ENCODE results near the gene CHD2.

Gene CHD2

DNA sequence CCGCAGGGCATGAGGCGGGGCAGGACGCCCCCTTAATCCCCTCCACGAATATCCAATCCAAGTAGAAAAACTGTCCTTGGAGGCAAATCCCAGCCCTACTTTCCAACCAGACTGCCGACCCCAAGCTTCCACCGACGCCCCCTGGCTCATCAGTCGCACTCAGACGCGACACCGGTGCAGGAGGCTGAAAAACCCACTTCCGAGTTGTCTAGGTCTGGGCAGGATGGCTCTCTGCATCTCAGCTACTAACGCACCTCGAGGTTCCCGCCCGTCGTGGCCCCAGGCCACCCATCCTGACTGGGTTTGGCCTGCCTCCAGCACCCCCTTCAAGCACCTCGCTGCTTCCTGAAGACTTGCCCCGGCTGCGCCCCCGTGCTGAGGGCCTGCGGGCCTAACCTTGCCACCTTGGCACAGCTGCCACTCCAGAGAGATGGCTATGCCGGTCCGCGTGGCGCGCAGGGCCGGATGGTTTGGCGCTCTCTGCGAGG lies 173.4 kb downstream of the CHD2 start:
- Histone ChIP-seq H3K9ac (ENCODE audit: low read length) (no peak overlapping the region), H3K4me1 (ENCODE audit: insufficient read depth, low read length, severe bottlenecking) (no peaks in the 10 kb centered on the region), H3K9me3 (ENCODE audit: low read length) (no peaks in the 10 kb centered on the region), H2AFZ (ENCODE audit: low read length) (no peak overlapping the region), H3K9me2 (ENCODE audit: low read depth, low read length) (no peaks in the 10 kb centered on the region), H3K27me3 (ENCODE audit: insufficient read depth, low read length) (no peaks in the 10 kb centered on the region; the same call in 1 of the 2 replicates), H3K27ac (ENCODE audit: low read depth, low read length, poor library complexity, severe bottlenecking) (no peak overlapping the region), H4K20me1 (ENCODE audit: insufficient read depth, low read length) (no peaks in the 10 kb centered on the region), H3K4me2 (ENCODE audit: low read length) (no peak overlapping the region), H3K4me3 (ENCODE audit: low read depth, low read length, poor library complexity, severe bottlenecking) (no peak overlapping the region), H3F3A (ENCODE audit: insufficient read depth, low read length) (no peaks in the 10 kb centered on the region), H3K79me2 (ENCODE audit: insufficient read depth, low read length) (no peaks in the 10 kb centered on the region), H3K36me3 (ENCODE audit: insufficient read depth, low read length) (no peaks in the 10 kb centered on the region)
- TF ChIP-seq, protein P1, sequence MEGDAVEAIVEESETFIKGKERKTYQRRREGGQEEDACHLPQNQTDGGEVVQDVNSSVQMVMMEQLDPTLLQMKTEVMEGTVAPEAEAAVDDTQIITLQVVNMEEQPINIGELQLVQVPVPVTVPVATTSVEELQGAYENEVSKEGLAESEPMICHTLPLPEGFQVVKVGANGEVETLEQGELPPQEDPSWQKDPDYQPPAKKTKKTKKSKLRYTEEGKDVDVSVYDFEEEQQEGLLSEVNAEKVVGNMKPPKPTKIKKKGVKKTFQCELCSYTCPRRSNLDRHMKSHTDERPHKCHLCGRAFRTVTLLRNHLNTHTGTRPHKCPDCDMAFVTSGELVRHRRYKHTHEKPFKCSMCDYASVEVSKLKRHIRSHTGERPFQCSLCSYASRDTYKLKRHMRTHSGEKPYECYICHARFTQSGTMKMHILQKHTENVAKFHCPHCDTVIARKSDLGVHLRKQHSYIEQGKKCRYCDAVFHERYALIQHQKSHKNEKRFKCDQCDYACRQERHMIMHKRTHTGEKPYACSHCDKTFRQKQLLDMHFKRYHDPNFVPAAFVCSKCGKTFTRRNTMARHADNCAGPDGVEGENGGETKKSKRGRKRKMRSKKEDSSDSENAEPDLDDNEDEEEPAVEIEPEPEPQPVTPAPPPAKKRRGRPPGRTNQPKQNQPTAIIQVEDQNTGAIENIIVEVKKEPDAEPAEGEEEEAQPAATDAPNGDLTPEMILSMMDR (IDR thresholded peaks at IDR 0.05; ENCODE audit: low read length), result no peak
- TF ChIP-seq EZH2 (IDR thresholded peaks at IDR 0.05; ENCODE audit: borderline replicate concordance, low read length), result no peak

DNA sequence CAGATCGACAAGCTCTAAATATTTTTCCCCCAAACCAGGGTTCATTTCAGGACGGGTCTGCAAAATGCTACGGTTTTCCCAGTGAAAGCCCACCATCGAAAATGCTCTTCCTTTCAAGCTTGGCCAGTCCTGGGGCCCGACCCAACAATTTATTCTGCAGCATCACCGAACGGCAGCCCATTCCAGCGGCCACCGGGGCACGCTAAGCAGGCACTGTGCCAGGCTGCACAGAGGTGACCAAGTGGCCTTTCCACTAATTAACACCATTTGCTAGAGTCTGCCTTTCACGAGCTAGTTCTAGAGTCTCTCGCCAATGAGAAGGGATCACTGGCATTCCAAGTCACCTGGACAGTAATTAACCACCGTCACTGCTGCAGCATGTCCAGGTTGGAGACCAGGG lies 174.5 kb downstream of the CHD2 start:
- no peak overlapping the region for H3K4me2 ChIP-seq (ENCODE audit: low read length)
- H2AFZ ChIP-seq (ENCODE audit: low read length), result no peak overlapping the region
- no peaks in the 10 kb centered on the region for H4K20me1 ChIP-seq (ENCODE audit: insufficient read depth, low read length)
- no peaks in the 10 kb centered on the region for H3K9me2 ChIP-seq (ENCODE audit: low read depth, low read length)
- TF ChIP-seq, protein P1 (IDR thresholded peaks at IDR 0.05; ENCODE audit: low read length), result no peak
- H3K4me1 ChIP-seq (ENCODE audit: insufficient read depth, low read length, severe bottlenecking), result no peaks in the 10 kb centered on the region
- no peaks in the 10 kb centered on the region for H3K36me3 ChIP-seq (ENCODE audit: insufficient read depth, low read length)
- no peaks in the 10 kb centered on the region; the same call in 1 of the 2 replicates for H3K27me3 ChIP-seq (ENCODE audit: insufficient read depth, low read length)
- no peaks in the 10 kb centered on the region for H3K79me2 ChIP-seq (ENCODE audit: insufficient read depth, low read length)
- no peaks in the 10 kb centered on the region for H3F3A ChIP-seq (ENCODE audit: insufficient read depth, low read length)
- H3K27ac ChIP-seq (ENCODE audit: low read depth, low read length, poor library complexity, severe bottlenecking), result no peak overlapping the region
- no peaks in the 10 kb centered on the region for H3K9me3 ChIP-seq (ENCODE audit: low read length)
- no peak overlapping the region for H3K4me3 ChIP-seq (ENCODE audit: low read depth, low read length, poor library complexity, severe bottlenecking)
- no peak overlapping the region for H3K9ac ChIP-seq (ENCODE audit: low read length)

DNA sequence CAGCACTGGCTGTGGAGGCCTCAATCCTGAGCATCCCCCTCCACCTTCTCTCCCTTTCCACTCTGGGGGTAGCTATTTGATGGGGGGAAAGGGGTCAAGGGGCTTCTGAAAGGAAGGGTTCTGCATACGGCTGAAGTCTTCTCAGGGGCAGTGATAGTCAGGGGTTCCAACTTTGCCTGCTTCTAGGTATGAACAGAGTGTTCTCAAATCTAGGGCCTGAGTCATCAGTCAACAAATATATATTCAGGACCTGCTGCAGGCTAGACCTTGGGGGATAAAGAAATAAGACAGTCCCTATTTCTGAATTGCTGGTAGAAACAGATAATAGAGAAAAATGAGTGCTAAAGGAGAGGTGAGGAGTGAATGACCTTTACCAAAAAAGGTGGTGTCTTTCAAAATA lies 176.1 kb downstream of the CHD2 start:
- H3K27ac ChIP-seq (ENCODE audit: low read depth, low read length, poor library complexity, severe bottlenecking), result no peak overlapping the region
- no peaks in the 10 kb centered on the region for H3K4me1 ChIP-seq (ENCODE audit: insufficient read depth, low read length, severe bottlenecking)
- no peaks in the 10 kb centered on the region for H3K36me3 ChIP-seq (ENCODE audit: insufficient read depth, low read length)
- H3K4me3 ChIP-seq (ENCODE audit: low read depth, low read length, poor library complexity, severe bottlenecking), result no peak overlapping the region
- H3K9me2 ChIP-seq (ENCODE audit: low read depth, low read length), result no peaks in the 10 kb centered on the region
- no peaks in the 10 kb centered on the region for H4K20me1 ChIP-seq (ENCODE audit: insufficient read depth, low read length)
- H2AFZ ChIP-seq (ENCODE audit: low read length), result no peak overlapping the region
- no peaks in the 10 kb centered on the region for H3K79me2 ChIP-seq (ENCODE audit: insufficient read depth, low read length)
- no peak overlapping the region for H3K9ac ChIP-seq (ENCODE audit: low read length)
- no peaks in the 10 kb centered on the region for H3K27me3 ChIP-seq (ENCODE audit: insufficient read depth, low read length)
- H3K9me3 ChIP-seq (ENCODE audit: low read length), result no peaks in the 10 kb centered on the region
- no peaks in the 10 kb centered on the region for H3F3A ChIP-seq (ENCODE audit: insufficient read depth, low read length)
- TF ChIP-seq EZH2 (IDR thresholded peaks at IDR 0.05; ENCODE audit: borderline replicate concordance, low read length), result no peak
- TF ChIP-seq, protein P1 (IDR thresholded peaks at IDR 0.05; ENCODE audit: low read length), result no peak
- no peak overlapping the region for H3K4me2 ChIP-seq (ENCODE audit: low read length)

Data from OCI-LY1 (cell line).